DMS 273 (cell line): ENCODE results near the gene SGSM2.

Experiments
- DNase-seq: peaks from one replicate; lab custom pipeline; 2025; ENCODE audit not compliant: unreplicated experiment; lab: John Stamatoyannopoulos, UW

The SGSM2 gene

GRCh38 chr17:2397247-2398171 is 60.2 kb downstream of the SGSM2 start:
- no peak for DNase-seq

- no peak for DNase-seq
These were observed 60.9 kb downstream of the SGSM2 start for GRCh38 chr17:2398182-2398581.

- DNase-seq = peak; percentile 54
These were observed 61.6 kb downstream of the SGSM2 start for GRCh38 chr17:2398655-2399571.

- DNase-seq = peak; percentile 96
These were observed 62.5 kb downstream of the SGSM2 start for GRCh38 chr17:2399572-2400473.

- DNase-seq = peak; percentile 67
These were observed 63.2 kb downstream of the SGSM2 start for GRCh38 chr17:2400474-2400866.

GRCh38 chr17:2400877-2401425 is 63.6 kb downstream of the SGSM2 start, which contains the start of gene MNT:
MNT (minus strand) TSS chr17:2401060; CDS start chr17:2400712, 348 bp downstream.
- peak; percentile 96 for DNase-seq

- DNase-seq = peak; percentile 99
These were observed 64.3 kb downstream of the SGSM2 start for GRCh38 chr17:2401426-2402221.

- no peak for DNase-seq
These were observed 65.2 kb downstream of the SGSM2 start for GRCh38 chr17:2402544-2402943.

GRCh38 chr17:2403044-2403443 is 65.7 kb downstream of the SGSM2 start:
- DNase-seq = no peak

GRCh38 chr17:2405247-2405926 is 68.1 kb downstream of the SGSM2 start:
- peak; percentile 46 for DNase-seq

- no peak for DNase-seq
These were observed 69.1 kb downstream of the SGSM2 start for GRCh38 chr17:2406271-2406902.

- no peak for DNase-seq
These were observed 69.8 kb downstream of the SGSM2 start for GRCh38 chr17:2406903-2407790.

GRCh38 chr17:2410951-2411350 is 73.7 kb downstream of the SGSM2 start:
- no peak for DNase-seq

GRCh38 chr17:2412561-2413021 is 75.3 kb downstream of the SGSM2 start:
- peak; percentile 92 for DNase-seq

- DNase-seq = no peak
These were observed 77.3 kb downstream of the SGSM2 start for GRCh38 chr17:2414446-2415064.

- DNase-seq = no peak
These were observed 77.8 kb downstream of the SGSM2 start for GRCh38 chr17:2415081-2415480.
